HUES64 (cell line): Measurements from ENCODE around the gene GMPPB.

ENCODE experiments used
- H3K27ac ChIP-seq: 2 replicates; pipeline ENCODE4 v1.7.0; 2013; ENCODE audit warnings: low read depth, low read length, inconsistent platforms
- H3K27me3 ChIP-seq: 2 replicates; pipeline ENCODE4 v1.6.1; 2013; ENCODE audit warnings: mild to moderate bottlenecking, low read length; ENCODE audit not compliant: insufficient read depth
- H3K36me3 ChIP-seq: 2 replicates; pipeline ENCODE4 v1.6.1; 2013; ENCODE audit warnings: mild to moderate bottlenecking, low read length; ENCODE audit not compliant: insufficient read depth
- H3K4me1 ChIP-seq: 2 replicates; pipeline ENCODE4 v1.6.1; 2013; ENCODE audit warnings: mild to moderate bottlenecking, low read length, moderate library complexity; ENCODE audit not compliant: insufficient read depth
- H3K4me3 ChIP-seq: 2 replicates; pipeline ENCODE4 v1.5.1; 2013; ENCODE audit warnings: mild to moderate bottlenecking, low read length, moderate library complexity
- H3K9ac ChIP-seq: 2 replicates; pipeline ENCODE4 v1.6.1; 2013; ENCODE audit warnings: mild to moderate bottlenecking, low read depth, low read length
- H3K9me3 ChIP-seq: 2 replicates; pipeline ENCODE4 v1.6.1; 2013; ENCODE audit warnings: low read depth, low read length; ENCODE audit not compliant: insufficient read depth
- WGBS: fragments of 150-250, 120-280 bp; methylation state at CpG from one replicate; pipeline ENCODE4 v1.1.7; 2013; ENCODE audit warnings: missing lambda C conversion rate; 5-methylcytosine and 5-hydroxymethylcytosine counted together

The GMPPB gene

DNA sequence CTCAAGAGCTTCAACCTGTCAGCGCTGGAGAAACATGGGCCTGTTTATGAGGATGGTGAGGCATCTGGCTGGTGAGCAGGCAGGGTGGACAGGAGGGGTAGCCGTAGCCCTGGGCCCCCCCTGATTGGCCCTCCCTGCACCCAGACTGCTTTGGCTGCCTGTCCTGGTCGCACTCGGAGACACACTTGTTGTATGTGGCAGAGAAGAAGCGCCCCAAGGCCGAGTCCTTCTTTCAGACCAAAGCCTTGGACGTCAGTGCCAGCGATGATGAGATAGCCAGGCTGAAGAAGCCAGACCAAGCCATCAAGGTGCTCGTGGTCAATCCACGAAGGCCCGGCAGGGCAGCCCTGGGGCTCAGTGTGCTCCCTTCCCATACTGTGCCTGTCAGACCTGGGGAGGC, 47.8 kb downstream of the GMPPB start:
- Histone ChIP-seq H3K9ac (no peak overlapping the region), H3K36me3 (peaks cover 56% of the 10 kb centered on the region), H3K9me3 (no peaks in the 10 kb centered on the region), H3K27me3 (no peaks in the 10 kb centered on the region), H3K27ac (no peak overlapping the region), H3K4me1 (0 out of 2 replicates have a peak, but pooled peaks cover 2% of the 10 kb centered on the region), H3K4me3 (no peak overlapping the region)
- WGBS, result 94% methylated on average over 11 of the region's 11 CpGs

DNA sequence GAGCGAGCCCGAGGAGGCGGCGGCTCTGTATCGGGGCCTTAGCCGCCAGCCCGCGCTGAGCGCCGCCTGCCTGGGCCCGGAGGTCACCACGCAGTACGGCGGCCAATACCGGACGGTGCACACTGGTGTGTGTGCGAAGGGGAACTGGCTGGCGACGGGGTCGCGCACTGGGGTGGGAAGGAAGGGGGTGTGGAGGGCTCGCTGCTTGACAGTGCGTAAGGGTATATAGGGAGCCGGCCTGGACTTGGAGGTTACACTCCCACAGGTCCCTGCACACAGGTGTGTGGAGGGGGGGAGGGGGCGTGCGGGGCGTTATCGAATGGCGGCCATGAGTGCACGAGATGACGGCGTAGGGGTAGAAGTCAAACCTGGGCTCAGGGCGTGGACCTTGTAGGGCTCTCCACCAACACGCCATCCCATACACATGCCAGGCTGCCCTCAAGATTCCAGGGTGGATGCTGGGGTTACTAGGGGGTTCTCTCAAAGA, 49.2 kb downstream of the GMPPB start:
- peak overlapping the region; percentile 81 for H3K9ac ChIP-seq
- WGBS, result 3% methylated on average over 32 of the region's 34 CpGs
- peaks cover 42% of the 10 kb centered on the region for H3K36me3 ChIP-seq
- peak overlapping the region; percentile 89 for H3K4me3 ChIP-seq
- peak overlapping the region; percentile 97 for H3K27ac ChIP-seq
- H3K9me3 ChIP-seq, result no peaks in the 10 kb centered on the region
- H3K27me3 ChIP-seq, result no peaks in the 10 kb centered on the region
- 0 out of 2 replicates have a peak, but pooled peaks cover 2% of the 10 kb centered on the region for H3K4me1 ChIP-seq

DNA sequence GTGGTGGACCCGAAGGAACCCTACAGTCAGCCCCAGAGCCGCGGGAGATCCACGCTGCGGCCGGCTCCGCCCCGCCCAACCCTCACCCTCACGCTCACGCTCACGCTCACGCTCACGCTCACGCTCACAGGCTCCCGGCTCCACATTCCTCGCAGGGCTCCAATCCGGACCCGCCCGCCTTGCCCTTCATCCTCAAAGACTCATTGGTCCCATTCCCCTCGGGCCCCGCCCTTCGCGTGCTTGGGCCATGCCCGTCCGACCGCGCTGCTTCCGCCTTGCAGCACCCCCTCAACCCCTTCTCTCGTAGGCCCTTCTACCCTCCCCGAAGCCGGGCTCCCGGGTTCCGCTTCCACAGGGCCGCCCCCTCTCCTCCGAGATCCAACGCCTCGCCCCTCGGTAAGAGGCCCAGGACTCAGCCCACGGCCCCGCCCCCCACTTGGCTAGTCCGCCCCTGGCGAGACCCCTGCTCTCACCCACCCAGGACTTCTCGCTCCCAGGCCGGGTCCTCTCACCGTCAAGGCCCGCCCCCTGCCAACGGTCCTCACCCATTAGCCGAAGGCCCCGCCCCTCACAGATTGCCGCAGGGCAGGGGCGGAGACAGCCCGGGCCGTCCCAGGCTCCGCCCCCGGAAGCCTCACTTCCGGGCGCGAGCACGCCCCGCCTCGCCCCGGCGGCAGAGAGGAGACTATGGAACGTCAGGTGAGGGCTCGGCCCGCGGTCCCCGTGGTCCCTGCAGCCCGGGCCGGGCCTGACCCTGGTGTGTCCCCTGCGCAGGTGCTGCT, 49.8 kb downstream of the GMPPB start, which contains the start of gene APEH:
Gene APEH, plus strand, starts transcription at position 637 of the 782 bp plus-strand sequence. Its CDS starts 51 bp downstream, at position 688.
- Histone ChIP-seq H3K4me3 (peak within 1 kb of the TSS; percentile 89), H3K27me3 (no peaks in the 10 kb centered on the region), H3K36me3 (peaks cover 36% of the 10 kb centered on the region), H3K9ac (peak within 1 kb of the TSS; percentile 81), H3K4me1 (0 out of 2 replicates have a peak, but pooled peaks cover 2% of the 10 kb centered on the region), H3K27ac (peak within 1 kb of the TSS; percentile 97), H3K9me3 (no peaks in the 10 kb centered on the region)
- WGBS, result under 1% methylated on average over 70 of the region's 71 CpGs

DNA sequence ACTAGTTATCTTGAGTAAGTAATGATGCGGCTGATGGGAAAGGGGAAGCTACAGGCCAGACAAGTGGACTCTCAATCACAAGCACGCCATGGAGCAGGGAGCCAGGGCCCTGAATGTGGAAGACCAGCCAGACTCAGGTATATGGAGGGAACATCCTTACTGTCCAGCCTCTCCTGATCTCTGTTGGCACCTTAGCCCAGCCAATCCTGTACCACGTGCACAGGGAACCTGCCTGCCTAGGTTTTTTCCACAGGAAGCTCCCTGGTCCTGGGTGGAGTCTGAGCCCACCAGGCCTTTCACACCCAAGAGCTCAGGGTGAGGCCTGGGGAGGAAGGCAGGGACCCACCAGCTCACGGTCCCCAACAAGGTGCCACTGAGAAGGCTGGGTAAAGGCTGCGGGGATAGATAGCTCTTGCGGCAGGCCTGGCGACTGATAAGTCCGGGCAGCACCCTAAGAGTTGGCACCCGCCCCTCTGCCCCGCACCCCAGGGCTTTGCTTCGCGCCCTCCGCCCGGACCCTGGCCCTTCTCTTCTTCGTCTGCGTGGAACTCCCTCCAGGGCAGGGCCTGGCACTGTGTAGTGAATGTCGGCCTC, 50.5 kb downstream of the GMPPB start:
- Histone ChIP-seq H3K9me3 (no peaks in the 10 kb centered on the region), H3K27ac (peak overlapping the region; percentile 97), H3K4me1 (peaks cover 5% of the 10 kb centered on the region; the same call in 1 of the 2 replicates), H3K36me3 (peaks cover 29% of the 10 kb centered on the region), H3K27me3 (no peaks in the 10 kb centered on the region), H3K9ac (peak overlapping the region; percentile 81), H3K4me3 (peak overlapping the region; percentile 89)
- WGBS, result 16% methylated on average over 17 of the region's 17 CpGs

DNA sequence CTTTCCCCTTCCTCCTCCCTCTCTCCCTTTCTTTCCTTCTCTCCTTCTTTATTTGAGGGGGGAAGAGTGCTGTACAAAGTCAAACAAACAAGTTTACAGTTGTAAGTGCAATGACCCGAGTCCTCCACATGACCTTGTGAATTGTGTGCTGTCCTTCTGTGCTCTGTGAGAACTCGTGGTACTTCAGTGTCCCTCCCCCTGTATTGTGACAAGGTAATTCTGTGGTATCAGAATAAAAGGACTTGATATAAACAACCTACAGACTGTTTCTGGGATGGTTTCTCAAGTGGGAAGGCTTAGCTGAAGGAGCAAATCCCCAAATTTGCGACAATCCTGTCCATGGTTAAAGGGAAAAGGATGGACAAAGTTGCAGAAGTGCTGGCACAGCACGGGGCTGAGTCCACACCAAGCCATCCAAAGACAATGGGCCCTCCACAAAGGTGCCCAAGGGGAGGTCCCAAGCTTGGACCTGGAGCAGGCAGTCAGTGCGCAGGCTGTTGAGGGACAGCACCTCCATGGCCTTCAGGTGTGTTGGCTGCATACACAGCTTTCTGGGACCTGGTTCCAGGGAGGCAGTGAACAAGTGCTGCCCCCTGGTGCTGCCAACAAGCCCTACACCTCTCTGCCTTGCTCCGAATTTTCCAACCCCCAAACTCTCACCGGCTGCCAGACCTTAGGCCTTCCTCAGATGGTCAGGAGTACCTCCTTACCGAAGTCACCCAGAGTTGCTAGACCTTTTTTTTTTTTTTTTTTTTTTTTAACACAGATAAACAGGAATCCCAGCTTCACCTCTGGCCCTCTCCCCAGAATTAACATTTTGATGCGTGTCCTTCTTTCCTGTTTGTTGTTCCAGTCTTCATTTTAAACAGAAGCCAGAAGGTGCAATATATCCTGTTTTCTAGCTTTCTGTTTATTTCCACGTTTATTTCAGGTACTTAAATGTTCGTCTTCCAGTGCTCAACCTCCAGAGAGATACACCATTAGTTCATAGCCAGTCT, 52.2 kb downstream of the GMPPB start:
- no peak overlapping the region for H3K9ac ChIP-seq
- no peaks in the 10 kb centered on the region for H3K9me3 ChIP-seq
- H3K27me3 ChIP-seq, result no peaks in the 10 kb centered on the region
- WGBS, result 51% methylated on average over 11 of the region's 11 CpGs
- H3K4me1 ChIP-seq, result peaks cover 5% of the 10 kb centered on the region; the same call in 1 of the 2 replicates
- no peak overlapping the region for H3K4me3 ChIP-seq
- H3K27ac ChIP-seq, result no peak overlapping the region
- H3K36me3 ChIP-seq, result peaks cover 13% of the 10 kb centered on the region

DNA sequence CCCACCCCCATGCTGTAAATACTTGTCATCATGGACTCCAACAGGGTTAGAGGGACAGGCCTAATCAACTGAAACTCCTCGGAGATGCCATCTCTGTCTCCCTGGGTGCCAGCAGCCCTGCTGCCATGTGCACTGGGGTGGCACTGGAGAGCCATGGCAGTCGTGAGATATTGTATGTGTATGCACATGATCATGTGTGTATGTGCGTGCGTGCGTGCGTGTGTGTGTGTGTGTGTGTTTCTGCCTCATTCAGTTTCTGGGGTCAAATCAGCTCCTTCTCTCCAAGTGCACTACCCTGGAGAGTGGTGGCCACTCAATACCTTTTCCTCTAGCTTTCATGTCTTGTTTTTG, 52.8 kb downstream of the GMPPB start:
- Histone ChIP-seq H3K27ac (no peak overlapping the region), H3K4me3 (no peak overlapping the region), H3K9ac (no peak overlapping the region), H3K4me1 (peaks cover 5% of the 10 kb centered on the region; the same call in 1 of the 2 replicates), H3K9me3 (no peaks in the 10 kb centered on the region), H3K27me3 (no peaks in the 10 kb centered on the region), H3K36me3 (peaks cover 6% of the 10 kb centered on the region)
- WGBS, result 61% methylated on average over 6 of the region's 6 CpGs
